Measurements from ENCODE around the gene MOB2.

GRCh38 chr11:1449490-1450243, 36.9 kb downstream of the MOB2 start:
- TF ChIP-seq CTCF (IDR thresholded peaks at IDR 0.05) (no peak), POLR2A (IDR thresholded peaks at IDR 0.05) (no peak)

Measured in body of pancreas (tissue), 4 donors.